Dendritic cell treated with granulocyte-macrophage colony-stimulating factor and Interleukin-4, amounts not matched to agents 40 ng/mL and 50 ng/mL, for 4 days (primary cell): ENCODE results near the gene COX6B1.
"Not testable (repeated sequence)": the region's sequence is repeated elsewhere in the genome, so short reads cannot be mapped to it uniquely, and the experiment has no call there.

ENCODE experiments used
- H3K27ac Mint-ChIP-seq: one replicate; pipeline ENCODE4 v1.8.0; 2022; ENCODE audit warnings: mild to moderate bottlenecking, mixed read lengths
- H3K27me3 Mint-ChIP-seq: one replicate; pipeline ENCODE4 v1.8.0; 2022; ENCODE audit warnings: mild to moderate bottlenecking, mixed read lengths
- H3K36me3 Mint-ChIP-seq: one replicate; pipeline ENCODE4 v1.8.0; 2022; ENCODE audit warnings: low read depth, mixed read lengths
- H3K4me1 Mint-ChIP-seq: one replicate; pipeline ENCODE4 v1.8.0; 2022; ENCODE audit warnings: low read depth, mixed read lengths
- H3K4me3 Mint-ChIP-seq: one replicate; pipeline ENCODE4 v1.8.0; 2022; ENCODE audit warnings: mild to moderate bottlenecking, moderate library complexity, mixed read lengths
- H3K9me3 Mint-ChIP-seq: one replicate; pipeline ENCODE4 v1.8.0; 2022; ENCODE audit warnings: mixed read lengths
- intact Hi-C: fragments of 100-400 bp; cut with micrococcal nuclease; formaldehyde crosslinking; loops from one replicate; pipeline ENCODE4 v1.15.0; 2022

COX6B1 gene

GRCh38 chr19:35648017-35648961 lies at the start of gene COX6B1:
COX6B1 (plus strand) TSS chr19:35648323; CDS start chr19:35651244, 2,921 bp downstream.
- Mint-ChIP-seq H3K36me3 (peaks cover 40% of the 10 kb centered on the region), H3K27me3 (no peaks in the 10 kb centered on the region), H3K27ac (peak within 1 kb of the TSS; percentile 97), H3K4me1 (peaks cover 55% of the 10 kb centered on the region), H3K4me3 (peak within 1 kb of the TSS; percentile 89), H3K9me3 (no peaks in the 10 kb centered on the region)
- intact Hi-C loops, result loop anchor here (1.0 to 10.0 kb wide), 2 partner anchors 20 to 97 kb away; partner anchors contain the start of genes IGFLR1, LIN37, PSENEN and U2AF1L4

- H3K27me3 Mint-ChIP-seq, result peaks cover 18% of the 10 kb centered on the region
- no peak overlapping the region for H3K27ac Mint-ChIP-seq
- no peaks in the 10 kb centered on the region for H3K36me3 Mint-ChIP-seq
- no peaks in the 10 kb centered on the region for H3K4me1 Mint-ChIP-seq
- intact Hi-C loops, result no loop called here
- H3K9me3 Mint-ChIP-seq, result no peaks in the 10 kb centered on the region
- H3K4me3 Mint-ChIP-seq, result no peak overlapping the region
These were observed 46.2 kb upstream of the COX6B1 start for GRCh38 chr19:35601971-35602370.

GRCh38 chr19:35604436-35604835 lies 43.7 kb upstream of the COX6B1 start:
- H3K4me3 Mint-ChIP-seq, H3K4me1 Mint-ChIP-seq, H3K27ac Mint-ChIP-seq, intact Hi-C loops, H3K36me3 Mint-ChIP-seq: not testable (repeated sequence)
- Mint-ChIP-seq H3K9me3 (peaks cover 12% of the 10 kb centered on the region), H3K27me3 (peaks cover 16% of the 10 kb centered on the region)

DNA sequence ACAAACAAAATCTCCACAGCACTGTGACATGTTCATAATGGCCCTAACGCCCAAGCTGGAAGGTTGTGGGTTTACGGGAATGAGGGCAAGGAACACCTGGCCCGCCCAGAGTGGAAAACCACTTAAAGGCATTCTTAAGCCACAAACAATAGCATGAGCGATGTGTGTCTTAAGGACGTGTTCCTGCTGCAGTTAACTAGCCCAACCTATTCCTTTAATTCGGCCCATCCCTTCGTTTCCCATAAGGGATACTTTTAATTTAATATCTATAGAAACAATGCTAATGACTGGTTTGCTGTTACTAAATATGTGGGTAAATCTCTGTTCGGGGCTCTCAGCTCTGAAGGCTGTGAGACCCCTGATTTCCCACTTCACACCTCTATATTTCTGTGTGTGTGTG lies 41.0 kb upstream of the COX6B1 start:
- peaks cover 12% of the 10 kb centered on the region for H3K9me3 Mint-ChIP-seq

DNA sequence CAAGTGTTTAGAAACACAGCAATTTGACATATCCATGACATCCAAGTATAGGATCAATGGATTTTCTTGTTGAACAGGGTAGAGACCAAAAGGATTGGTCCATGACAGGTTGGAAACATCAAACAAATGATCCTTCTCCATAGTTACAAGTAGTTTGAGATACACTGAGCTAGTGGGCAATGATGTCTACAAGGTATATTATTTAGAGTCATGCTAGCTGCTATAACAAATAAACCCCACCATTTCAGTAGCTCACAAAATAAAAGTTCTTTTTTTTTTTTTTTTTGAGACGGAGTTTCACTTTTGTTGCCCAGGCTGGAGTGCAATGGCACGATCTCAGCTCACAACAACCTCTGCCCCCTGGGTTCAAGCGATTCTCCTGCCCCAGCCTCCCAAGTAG lies 40.5 kb upstream of the COX6B1 start:
- H3K27me3 Mint-ChIP-seq, result peaks cover 4% of the 10 kb centered on the region
- intact Hi-C loops, result no loop called here
- H3K36me3 Mint-ChIP-seq, result peaks cover 7% of the 10 kb centered on the region
- H3K4me1 Mint-ChIP-seq, result peaks cover 29% of the 10 kb centered on the region
- H3K4me3 Mint-ChIP-seq, result no peak overlapping the region
- no peak overlapping the region for H3K27ac Mint-ChIP-seq
- H3K9me3 Mint-ChIP-seq, result peaks cover 12% of the 10 kb centered on the region

More for the DNA sequence above, 41.0 kb upstream of the COX6B1 start:
- H3K4me3 Mint-ChIP-seq, H3K27me3 Mint-ChIP-seq, intact Hi-C loops, H3K36me3 Mint-ChIP-seq, H3K27ac Mint-ChIP-seq: not testable (repeated sequence)
- peaks cover 24% of the 10 kb centered on the region for H3K4me1 Mint-ChIP-seq

DNA sequence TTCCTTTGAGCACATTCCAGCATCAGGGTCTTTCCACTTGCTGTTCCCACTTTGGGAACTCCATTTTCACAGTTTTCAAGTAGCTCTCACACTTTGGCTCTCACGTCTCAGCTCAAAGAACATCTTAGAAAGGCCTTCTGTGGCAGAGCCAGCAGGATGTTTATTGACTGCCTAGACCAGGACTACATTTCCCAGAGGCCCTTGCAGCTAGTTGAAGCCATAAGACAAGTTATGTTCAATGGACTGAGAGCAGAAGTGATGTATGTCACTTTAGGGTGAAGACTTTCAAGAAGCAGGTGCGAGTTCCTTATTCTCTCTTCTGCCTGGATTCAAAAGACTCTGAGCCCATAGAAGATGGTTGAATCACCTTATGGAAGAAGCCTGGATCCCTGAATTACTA lies 39.9 kb upstream of the COX6B1 start:
- Mint-ChIP-seq H3K4me3 (no peak overlapping the region), H3K27ac (peak overlapping the region; percentile 87), H3K4me1 (peaks cover 35% of the 10 kb centered on the region), H3K27me3 (peaks cover 4% of the 10 kb centered on the region), H3K9me3 (peaks cover 12% of the 10 kb centered on the region), H3K36me3 (peaks cover 7% of the 10 kb centered on the region)
- intact Hi-C loops, result no loop called here

DNA sequence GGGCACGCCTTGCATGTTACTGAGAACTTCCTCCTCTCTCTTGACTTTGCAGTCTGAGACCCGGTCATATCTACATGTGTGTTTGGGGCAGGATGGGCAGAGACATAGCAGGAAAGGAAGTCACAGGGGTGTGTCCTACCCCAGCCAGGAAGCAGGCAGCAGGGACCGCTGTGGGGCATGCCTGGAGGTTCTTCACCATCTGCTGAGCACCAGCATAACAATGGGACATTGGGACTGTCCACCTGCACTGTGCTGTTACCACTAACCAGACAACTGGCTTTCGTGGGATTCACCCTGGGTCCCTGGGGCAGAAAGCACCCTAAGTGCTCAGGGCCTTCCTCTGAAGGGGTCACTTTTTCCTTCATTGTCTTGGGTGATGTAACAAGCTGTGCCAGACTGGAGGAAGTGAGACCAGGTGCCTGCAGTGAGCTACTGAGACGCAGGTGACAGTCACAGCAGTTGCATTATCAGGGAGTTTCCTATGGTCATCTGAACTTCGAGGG lies 38.2 kb upstream of the COX6B1 start:
- Mint-ChIP-seq H3K9me3 (peaks cover 12% of the 10 kb centered on the region), H3K27me3 (peaks cover 4% of the 10 kb centered on the region), H3K4me3 (no peak overlapping the region), H3K36me3 (peaks cover 10% of the 10 kb centered on the region), H3K27ac (peak overlapping the region; percentile 87), H3K4me1 (peaks cover 35% of the 10 kb centered on the region)
- intact Hi-C loops, result no loop called here

DNA sequence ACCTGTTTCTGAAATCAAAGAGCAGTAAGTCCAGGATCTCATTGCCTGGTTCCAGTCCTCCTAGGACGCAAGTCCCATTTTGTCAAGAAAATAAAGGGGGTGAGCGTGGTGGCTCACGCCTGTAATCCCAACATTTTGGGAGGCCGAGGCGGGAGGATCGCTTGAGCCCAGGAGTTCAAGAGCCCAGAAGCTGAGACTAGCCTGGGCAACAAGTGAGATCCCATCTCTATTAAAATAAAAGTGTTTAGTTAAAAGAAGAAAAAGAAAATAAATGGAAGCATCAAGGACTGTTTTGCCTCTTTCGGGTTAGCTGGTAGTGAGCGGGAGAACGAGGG lies 35.9 kb upstream of the COX6B1 start:
- Mint-ChIP-seq H3K27me3 (peaks cover 4% of the 10 kb centered on the region), H3K36me3 (peaks cover 29% of the 10 kb centered on the region), H3K9me3 (peaks cover 12% of the 10 kb centered on the region), H3K4me3 (peak overlapping the region; percentile 80), H3K4me1 (peaks cover 35% of the 10 kb centered on the region), H3K27ac (peak overlapping the region; percentile 87)
- intact Hi-C loops, result loop anchor here (2.0 kb wide), 1 partner anchor 17 kb away; the partner anchor contains the start of gene RBM42

- Mint-ChIP-seq H3K27ac (peak within 1 kb of the TSS; percentile 87), H3K4me1 (peaks cover 35% of the 10 kb centered on the region)
- intact Hi-C loops, result loop anchor here (2.0 kb wide), 1 partner anchor 16 kb away; the partner anchor contains the start of gene RBM42
These were observed 35.4 kb upstream of the COX6B1 start, which contains the start of gene HAUS5 for GRCh38 chr19:35612559-35613321. HAUS5 (plus strand) TSS chr19:35612735; CDS start chr19:35612795, 60 bp downstream.

GRCh38 chr19:35613574-35613973 lies 34.5 kb upstream of the COX6B1 start:
- peak overlapping the region; percentile 80 for H3K4me3 Mint-ChIP-seq

More at GRCh38 chr19:35612559-35613321, 35.4 kb upstream of the COX6B1 start, which contains the start of gene HAUS5:
- Mint-ChIP-seq H3K9me3 (peaks cover 12% of the 10 kb centered on the region), H3K36me3 (peaks cover 35% of the 10 kb centered on the region), H3K27me3 (peaks cover 4% of the 10 kb centered on the region), H3K4me3 (peak within 1 kb of the TSS; percentile 80)

DNA sequence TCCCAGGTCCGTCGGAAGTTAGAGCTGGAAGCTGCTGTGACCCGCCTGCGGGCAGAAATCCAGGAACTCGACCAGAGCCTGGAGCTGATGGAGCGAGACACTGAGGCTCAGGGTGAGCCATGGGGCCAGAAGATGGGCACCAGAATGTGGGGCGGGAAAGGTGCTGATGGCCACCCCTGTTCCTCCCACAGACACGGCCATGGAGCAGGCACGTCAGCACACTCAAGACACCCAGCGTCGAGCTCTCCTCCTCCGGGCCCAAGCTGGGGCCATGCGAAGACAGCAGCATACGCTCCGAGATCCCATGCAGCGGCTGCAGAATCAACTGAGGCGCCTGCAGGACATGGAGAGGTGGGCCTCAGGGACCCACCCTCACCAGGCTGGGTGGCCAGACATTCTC lies 33.1 kb upstream of the COX6B1 start:
- Mint-ChIP-seq H3K9me3 (no peaks in the 10 kb centered on the region), H3K4me1 (peaks cover 20% of the 10 kb centered on the region), H3K27me3 (no peaks in the 10 kb centered on the region), H3K4me3 (no peak overlapping the region), H3K36me3 (peaks cover 50% of the 10 kb centered on the region), H3K27ac (no peak overlapping the region)
- intact Hi-C loops, result no loop called here

More at GRCh38 chr19:35613574-35613973, 34.5 kb upstream of the COX6B1 start:
- Mint-ChIP-seq H3K27ac (peak overlapping the region; percentile 87), H3K9me3 (peaks cover 5% of the 10 kb centered on the region), H3K4me1 (peaks cover 31% of the 10 kb centered on the region), H3K27me3 (peaks cover 2% of the 10 kb centered on the region), H3K36me3 (peaks cover 38% of the 10 kb centered on the region)
- intact Hi-C loops, result loop anchor here (2.0 kb wide), 1 partner anchor 15 kb away; the partner anchor contains the start of gene RBM42

DNA sequence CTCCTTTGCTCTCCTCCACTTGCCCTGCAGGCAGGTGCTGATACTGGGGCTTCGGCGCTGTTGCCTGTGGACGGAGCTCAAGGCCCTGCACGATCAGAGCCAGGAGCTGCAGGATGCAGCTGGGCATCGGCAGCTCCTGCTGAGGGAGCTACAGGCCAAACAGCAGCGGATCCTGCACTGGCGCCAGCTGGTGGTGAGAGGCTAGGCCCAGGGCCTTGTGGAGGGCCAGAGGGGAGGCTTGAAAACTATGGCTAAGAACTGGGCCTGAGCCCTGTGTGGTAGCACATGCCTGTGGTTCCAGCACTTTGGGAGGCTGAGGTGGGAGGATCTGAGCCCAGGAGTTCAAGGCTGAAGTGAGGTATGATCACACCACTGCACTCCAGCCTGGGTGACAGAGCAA lies 29.3 kb upstream of the COX6B1 start:
- Mint-ChIP-seq H3K9me3 (no peaks in the 10 kb centered on the region), H3K36me3 (peaks cover 76% of the 10 kb centered on the region), H3K27ac (no peak overlapping the region), H3K4me3 (no peak overlapping the region), H3K4me1 (no peaks in the 10 kb centered on the region), H3K27me3 (no peaks in the 10 kb centered on the region)
- intact Hi-C loops, result no loop called here

GRCh38 chr19:35619290-35619923 lies 28.7 kb upstream of the COX6B1 start:
- Mint-ChIP-seq H3K36me3 (peaks cover 76% of the 10 kb centered on the region), H3K4me1 (no peaks in the 10 kb centered on the region), H3K27ac (no peak overlapping the region), H3K9me3 (no peaks in the 10 kb centered on the region), H3K27me3 (no peaks in the 10 kb centered on the region), H3K4me3 (no peak overlapping the region)
- intact Hi-C loops, result no loop called here
